ENCODE results near the gene TRABD2B. TPM values are rescaled to one million over a fixed set of nuclear protein-coding genes. Genes with fewer than 3 reads are reported as not detected.

Gene TRABD2B
- total RNA-seq, 6 donors from 2014 or later = under 0.01 to 2.1 (median 0.62) TPM

GRCh38 chr1:47981667-47982350, 15.4 kb downstream of the TRABD2B start:
- H3K9me3 ChIP-seq = no peaks in the 10 kb centered on the region
- TF ChIP-seq EP300 (IDR thresholded peaks at IDR 0.05) (no peak), POLR2AphosphoS5 (IDR thresholded peaks at IDR 0.05) (no peak), CTCF (IDR thresholded peaks at IDR 0.05) (no peak), POLR2A (IDR thresholded peaks at IDR 0.05) (no peak)
- ATAC-seq (ENCODE audit: low FRiP score in 2 of 2) = no peak

DNA sequence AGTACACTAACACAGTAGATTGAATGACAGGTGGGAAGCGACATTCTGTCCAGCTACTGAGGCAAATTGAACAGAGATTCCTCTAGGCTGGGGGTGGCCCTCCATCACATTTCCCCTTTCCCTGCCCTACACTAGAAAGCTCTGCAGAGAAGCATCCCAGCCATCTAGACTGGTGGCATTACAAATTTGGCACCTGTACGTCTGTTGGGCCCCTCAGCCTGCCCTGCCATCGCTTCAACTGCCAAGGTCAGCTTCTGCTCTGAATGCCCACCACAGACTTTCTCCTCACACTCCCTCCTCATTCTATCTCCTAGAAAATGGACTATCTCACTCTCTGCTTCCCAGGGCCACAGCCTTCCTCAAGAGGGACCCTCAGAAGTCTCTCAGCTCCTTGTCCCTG, 16.7 kb downstream of the TRABD2B start:
- Histone ChIP-seq H3K4me3 (no peak overlapping the region), H3K27ac (no peak overlapping the region), H3K36me3 (no peaks in the 10 kb centered on the region), H3K4me1 (peaks cover 0 to 12% (median 2%) of the 10 kb centered on the region in 4 donors), H3K27me3 (peaks cover 0 to 7% (median 0%) of the 10 kb centered on the region in 4 donors), H3K9me3 (no peaks in the 10 kb centered on the region)
- DNase-seq (no peak), ATAC-seq (ENCODE audit: low FRiP score in 2 of 2) (no peak)
- 90 to 98% methylated on average over 3 of the region's 3 CpGs for WGBS, 2 donors
- TF ChIP-seq POLR2A (IDR thresholded peaks at IDR 0.05) = no peak
- no peak for TF ChIP-seq CTCF (IDR thresholded peaks at IDR 0.05)
- TF ChIP-seq EP300 (IDR thresholded peaks at IDR 0.05) = no peak
- no peak for TF ChIP-seq POLR2AphosphoS5 (IDR thresholded peaks at IDR 0.05)

More at GRCh38 chr1:47981667-47982350, 15.4 kb downstream of the TRABD2B start:
- Histone ChIP-seq H3K4me1 (peaks cover 0 to 12% (median 2%) of the 10 kb centered on the region in 4 donors), H3K27ac (no peak overlapping the region), H3K4me3 (no peak overlapping the region), H3K36me3 (no peaks in the 10 kb centered on the region), H3K27me3 (peaks cover 0 to 7% (median 0%) of the 10 kb centered on the region in 4 donors)
- DNase-seq = no peak

- Histone ChIP-seq H3K27me3 (peaks cover 0 to 7% (median 0%) of the 10 kb centered on the region in 4 donors), H3K36me3 (no peaks in the 10 kb centered on the region), H3K4me3 (no peak overlapping the region), H3K4me1 (peaks cover 0 to 10% (median 2%) of the 10 kb centered on the region in 4 donors), H3K9me3 (no peaks in the 10 kb centered on the region), H3K27ac (no peak overlapping the region)
- DNase-seq (no peak), ATAC-seq (ENCODE audit: low FRiP score in 2 of 2) (no peak)
- TF ChIP-seq EP300 (IDR thresholded peaks at IDR 0.05) (no peak), POLR2A (IDR thresholded peaks at IDR 0.05) (no peak), CTCF (IDR thresholded peaks at IDR 0.05) (no peak), POLR2AphosphoS5 (IDR thresholded peaks at IDR 0.05) (no peak)
- WGBS, 2 donors = 68 to 76% methylated on average over 3 of the region's 3 CpGs
Measured at GRCh38 chr1:47979724-47980123, 17.5 kb downstream of the TRABD2B start.

DNA sequence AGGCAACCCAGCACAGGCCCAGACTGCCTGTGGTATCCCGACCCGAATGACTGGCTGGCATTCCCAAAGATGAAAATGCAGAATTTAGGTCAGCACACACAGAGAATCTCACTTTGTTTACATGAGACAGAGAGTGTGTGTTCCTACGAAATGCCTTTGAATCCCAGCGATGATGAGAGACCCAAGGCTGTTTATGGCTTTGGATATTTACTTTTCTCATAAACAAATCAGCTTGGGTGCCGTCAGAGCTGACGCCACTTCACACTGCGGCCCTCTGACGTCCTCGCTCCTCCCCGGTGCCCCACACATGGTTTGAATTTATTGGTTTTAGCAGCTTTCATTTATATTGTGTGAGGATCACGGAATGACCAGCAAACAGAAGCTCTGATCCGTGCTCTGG, 18.7 kb downstream of the TRABD2B start:
- no peaks in the 10 kb centered on the region for H3K4me1 ChIP-seq
- TF ChIP-seq POLR2A (IDR thresholded peaks at IDR 0.05) = no peak
- no peak for TF ChIP-seq EP300 (IDR thresholded peaks at IDR 0.05)
- no peak for TF ChIP-seq CTCF (IDR thresholded peaks at IDR 0.05)
- no peak for TF ChIP-seq POLR2AphosphoS5 (IDR thresholded peaks at IDR 0.05)
- WGBS, 2 donors = 60 to 79% methylated on average over 10 to 12 of the region's 12 CpGs
- H3K27ac ChIP-seq = no peak overlapping the region
- no peak overlapping the region for H3K4me3 ChIP-seq
- no peaks in the 10 kb centered on the region for H3K36me3 ChIP-seq
- DNase-seq (no peak), ATAC-seq (ENCODE audit: low FRiP score in 2 of 2) (no peak)
- no peaks in the 10 kb centered on the region for H3K9me3 ChIP-seq
- H3K27me3 ChIP-seq = no peaks in the 10 kb centered on the region

DNA sequence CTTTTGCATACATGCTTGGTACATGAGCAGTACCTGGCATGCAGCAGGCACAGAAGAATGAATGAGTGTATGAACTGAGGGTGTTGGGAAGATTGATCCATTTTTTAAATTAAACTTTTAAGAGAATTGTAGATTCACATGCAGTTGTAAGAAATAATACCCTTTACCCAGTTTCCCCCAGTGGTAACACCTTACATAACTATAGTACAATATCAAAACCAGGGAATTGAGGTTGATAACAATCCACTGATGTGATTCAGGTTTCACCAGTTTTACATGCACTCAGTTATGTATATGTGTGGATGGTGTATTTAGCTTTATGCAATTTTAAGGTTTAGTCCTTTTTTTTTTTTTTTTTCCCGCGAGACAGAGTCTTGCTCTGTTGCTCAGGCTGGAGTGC, 20.5 kb downstream of the TRABD2B start:
- no peak for TF ChIP-seq EP300 (IDR thresholded peaks at IDR 0.05)
- TF ChIP-seq POLR2AphosphoS5 (IDR thresholded peaks at IDR 0.05) = no peak
- TF ChIP-seq CTCF (IDR thresholded peaks at IDR 0.05) = no peak
- no peak for TF ChIP-seq POLR2A (IDR thresholded peaks at IDR 0.05)
- Histone ChIP-seq H3K27me3 (no peaks in the 10 kb centered on the region), H3K36me3 (no peaks in the 10 kb centered on the region), H3K4me1 (no peaks in the 10 kb centered on the region), H3K27ac (no peak overlapping the region), H3K9me3 (no peaks in the 10 kb centered on the region), H3K4me3 (no peak overlapping the region)
- ATAC-seq (ENCODE audit: low FRiP score in 2 of 2) = no peak
- DNase-seq = no peak
- WGBS, 2 donors = 95 to 96% methylated on average over 2 of the region's 2 CpGs

All from upper lobe of left lung (tissue), 6 donors.